ENCODE data around the gene DMD.

- TF ChIP-seq CTCF (IDR thresholded peaks at IDR 0.05) (no peak), EZH2 (IDR thresholded peaks at IDR 0.05) (no peak)
These were observed 1290.1 kb downstream of the DMD start for GRCh38 chrX:31921236-31921635.

Data from neural progenitor cell (in vitro differentiated cells).